Keratinocyte (primary cell): ENCODE data around the gene SVOPL. TPM values are rescaled to one million over a fixed set of nuclear protein-coding genes. Genes with fewer than 3 reads are reported as not detected.

Experiments
- DNase-seq: peaks from one replicate; pipeline ENCODE4 v3.0.0-alpha.2; 2011; ENCODE audit warnings: low read depth, missing footprints, low spot score
- FAIRE-seq: peaks from 2 replicates; lab custom pipeline; 2011; peaks lifted over from hg19 to GRCh38; lab: Jason Lieb, UNC
- H2AFZ ChIP-seq: 2 replicates; pipeline ENCODE4 v1.6.0; 2012; ENCODE audit warnings: low read length, control low read depth, inconsistent platforms; ENCODE audit not compliant: control insufficient read depth
- H3K27ac ChIP-seq: 2 replicates; pipeline ENCODE4 v1.5.1; 2011; ENCODE audit warnings: low read length; ENCODE audit not compliant: control insufficient read depth, insufficient read depth
- H3K27me3 ChIP-seq: 3 replicates; pipeline ENCODE4 v1.6.0; 2011; ENCODE audit warnings: low read length; ENCODE audit not compliant: control insufficient read depth, insufficient read depth; ENCODE audit errors: extremely low read depth
- H3K36me3 ChIP-seq, 2 experiments: 2 replicates in 1 of 2; 3 replicates in 1 of 2; pipeline ENCODE4 v1.5.1; 2011; ENCODE audit warnings: low read length in 2 of 2, mild to moderate bottlenecking in 1 of 2; ENCODE audit not compliant: control insufficient read depth in 2 of 2, insufficient read depth in 2 of 2; ENCODE audit errors: extremely low read depth in 1 of 2
- H3K4me1 ChIP-seq: 3 replicates; pipeline ENCODE4 v1.5.1; 2011; ENCODE audit warnings: low read length; ENCODE audit not compliant: control insufficient read depth, insufficient read depth; ENCODE audit errors: extremely low read depth
- H3K4me2 ChIP-seq: 3 replicates; pipeline ENCODE4 v1.6.0; 2011; ENCODE audit warnings: low read depth, low read length; ENCODE audit not compliant: control insufficient read depth, insufficient read depth; ENCODE audit errors: extremely low read depth
- H3K4me3 ChIP-seq, 3 experiments: fragments of 200-600 bp in 1 of 3; sonication (generic) in 1 of 3; 2 replicates in 2 of 3; 3 replicates in 1 of 3; pipeline ENCODE4 v1.5.1; 2011 to 2016; ENCODE audit warnings: low read length in 3 of 3, mild to moderate bottlenecking in 3 of 3, control low read depth in 2 of 3, inconsistent platforms in 1 of 3, low read depth in 1 of 3, mixed read lengths in 1 of 3, mixed run types in 1 of 3, moderate library complexity in 1 of 3; ENCODE audit not compliant: control insufficient read depth in 2 of 3, insufficient read depth in 2 of 3; ENCODE audit errors: extremely low read depth in 1 of 3
- H3K79me2 ChIP-seq: 2 replicates; pipeline ENCODE4 v1.6.0; 2012; ENCODE audit warnings: low read length; ENCODE audit not compliant: control insufficient read depth, insufficient read depth
- H3K9ac ChIP-seq: 3 replicates; pipeline ENCODE4 v1.6.0; 2011; ENCODE audit warnings: low read length; ENCODE audit not compliant: control insufficient read depth, insufficient read depth; ENCODE audit errors: extremely low read depth
- H3K9me1 ChIP-seq: 3 replicates; pipeline ENCODE4 v1.6.0; 2011; ENCODE audit warnings: low read length; ENCODE audit not compliant: control insufficient read depth, insufficient read depth; ENCODE audit errors: extremely low read depth
- H3K9me3 ChIP-seq: 2 replicates; pipeline ENCODE4 v1.5.1; 2012; ENCODE audit warnings: low read depth, low read length; ENCODE audit not compliant: control insufficient read depth
- H4K20me1 ChIP-seq: 3 replicates; pipeline ENCODE4 v1.6.0; 2011; ENCODE audit warnings: low read length; ENCODE audit not compliant: control insufficient read depth, insufficient read depth; ENCODE audit errors: extremely low read depth
- CTCF ChIP-seq, 3 experiments: IDR thresholded peaks in 1 of 3; conservative IDR thresholded peaks in 1 of 3; optimal IDR thresholded peaks in 1 of 3; 2 replicates in 2 of 3; 3 replicates in 1 of 3; pipeline versions ENCODE3 to v1.5.1; 2011; ENCODE audit warnings: low read length in 3 of 3, mild to moderate bottlenecking in 3 of 3, moderate library complexity in 2 of 3, control low read depth in 1 of 3, inconsistent platforms in 1 of 3; ENCODE audit not compliant: insufficient read depth in 2 of 3; ENCODE audit errors: extremely low read depth in 1 of 3
- EZH2 ChIP-seq: IDR thresholded peaks from one replicate; pipeline ENCODE4 v1.6.1; 2012; ENCODE audit warnings: inconsistent platforms, mild to moderate bottlenecking, low read length, moderate library complexity
- dilution Hi-C: fragments of 300-500 bp; cut with MboI; formaldehyde crosslinking; loops from one replicate; pipeline ENCODE4 v1.7.0; 2020; ENCODE audit warnings: low sequenced_read_pairs; ENCODE audit not compliant: extremely low pct_ligation_motif_present
- polyA plus RNA-seq, 5 experiments: library from polyadenylated mRNA; depleted of rRNA in 3 of 5; stranded (reverse) in 3 of 5; stranded (forward) in 1 of 5; unstranded in 1 of 5; fragments of >200 nt; gene quantifications; 1 replicate in 1 of 5; 2 replicates in 3 of 5; 3 replicates in 1 of 5; pipeline versions ENCODE4 v1.2.1 to v1.2.3, GENCODE V29; 2011 to 2012; ENCODE audit warnings: missing spikeins in 2 of 5, low read depth in 1 of 5, low replicate concordance in 1 of 5

The SVOPL gene
- polyA plus RNA-seq, 1 donor (not counting 4 experiments of a cell fraction or from before 2014, with no cell fraction given), result not detected

GRCh38 chr7:138701537-138701923 lies 368 bp upstream of the SVOPL start:
- DNase-seq (no peak), FAIRE-seq (no peak)
- no peak overlapping the region for H3K27ac ChIP-seq
- no peaks in the 10 kb centered on the region for H3K9me3 ChIP-seq
- H3K36me3 ChIP-seq, result no peaks in the 10 kb centered on the region
- H3K9ac ChIP-seq, result no peak overlapping the region
- dilution Hi-C loops, result no loop called here
- H3K4me2 ChIP-seq, result no peak overlapping the region
- no peak overlapping the region for H2AFZ ChIP-seq
- H3K9me1 ChIP-seq, result no peaks in the 10 kb centered on the region
- no peaks in the 10 kb centered on the region for H3K27me3 ChIP-seq
- H3K79me2 ChIP-seq, result no peaks in the 10 kb centered on the region
- H4K20me1 ChIP-seq, result no peaks in the 10 kb centered on the region
- TF ChIP-seq EZH2 (no peak), CTCF (optimal IDR thresholded peaks at IDR 0.05 in 1 of 3, IDR thresholded peaks at IDR 0.05 in 1 of 3, conservative IDR thresholded peaks at IDR 0.05 in 1 of 3; ENCODE audit: extremely low read depth in 1 of 3, insufficient read depth in 2 of 3, low read length in 3 of 3) (no peak)
- no peaks in the 10 kb centered on the region for H3K4me1 ChIP-seq
- H3K4me3 ChIP-seq, result no peak overlapping the region

- no peaks in the 10 kb centered on the region for H3K36me3 ChIP-seq
- H4K20me1 ChIP-seq, result no peaks in the 10 kb centered on the region
- no peaks in the 10 kb centered on the region for H3K9me3 ChIP-seq
- no peak overlapping the region for H3K4me2 ChIP-seq
- no peak overlapping the region for H2AFZ ChIP-seq
- H3K27ac ChIP-seq, result no peak overlapping the region
- H3K27me3 ChIP-seq, result no peaks in the 10 kb centered on the region
- H3K9me1 ChIP-seq, result no peaks in the 10 kb centered on the region
- no peak for FAIRE-seq
- dilution Hi-C loops, result no loop called here
- no peak overlapping the region for H3K4me3 ChIP-seq
- TF ChIP-seq EZH2 (no peak), CTCF (optimal IDR thresholded peaks at IDR 0.05 in 1 of 3, IDR thresholded peaks at IDR 0.05 in 1 of 3, conservative IDR thresholded peaks at IDR 0.05 in 1 of 3; ENCODE audit: extremely low read depth in 1 of 3, insufficient read depth in 2 of 3, low read length in 3 of 3) (no peak)
- DNase-seq, result no peak
- H3K79me2 ChIP-seq, result no peaks in the 10 kb centered on the region
- H3K9ac ChIP-seq, result no peak overlapping the region
- no peaks in the 10 kb centered on the region for H3K4me1 ChIP-seq
Measured at GRCh38 chr7:138699661-138700060, 1.5 kb downstream of the SVOPL start.
